GM23248 (cell line): ENCODE measurements around the gene TMEM270.

Source experiments
- EZH2 ChIP-seq: fragments of 200-600 bp; sonication (generic); IDR thresholded peaks from 2 replicates; pipeline ENCODE4 v1.6.1; 2018; ENCODE audit warnings: antibody characterized with exemption, mild to moderate bottlenecking; ENCODE audit not compliant: insufficient read depth, poor library complexity, severe bottlenecking
- EZH2phosphoT487 ChIP-seq: fragments of 200-600 bp; sonication (generic); IDR thresholded peaks from 2 replicates; pipeline ENCODE4 v1.6.1; 2018; ENCODE audit warnings: antibody characterized with exemption, moderate library complexity, mild to moderate bottlenecking, low read depth; ENCODE audit not compliant: insufficient read depth

DNA sequence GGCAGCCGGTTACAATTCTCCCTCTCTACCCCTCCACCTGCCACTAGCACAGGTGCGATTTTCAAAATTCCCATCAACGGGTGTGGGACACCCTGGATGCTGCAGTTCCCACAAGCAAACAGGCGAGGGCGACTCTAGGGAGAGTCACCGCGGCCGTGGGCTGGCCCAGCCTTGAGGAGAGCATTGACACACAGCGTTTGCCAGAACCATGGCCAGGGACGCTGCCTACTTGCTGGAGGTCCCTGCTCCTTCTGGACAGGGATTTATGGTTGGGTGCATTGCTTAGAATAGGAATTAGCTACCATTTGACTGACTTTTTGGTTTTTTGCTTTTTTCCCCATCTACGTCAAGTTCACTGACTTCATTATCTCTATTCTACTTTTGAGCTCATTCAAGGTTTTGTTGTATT, 49.2 kb upstream of the TMEM270 start:
- TF ChIP-seq EZH2 = no peak
- no peak for TF ChIP-seq EZH2phosphoT487
